ENCODE measurements around the gene APBA2.

DNA sequence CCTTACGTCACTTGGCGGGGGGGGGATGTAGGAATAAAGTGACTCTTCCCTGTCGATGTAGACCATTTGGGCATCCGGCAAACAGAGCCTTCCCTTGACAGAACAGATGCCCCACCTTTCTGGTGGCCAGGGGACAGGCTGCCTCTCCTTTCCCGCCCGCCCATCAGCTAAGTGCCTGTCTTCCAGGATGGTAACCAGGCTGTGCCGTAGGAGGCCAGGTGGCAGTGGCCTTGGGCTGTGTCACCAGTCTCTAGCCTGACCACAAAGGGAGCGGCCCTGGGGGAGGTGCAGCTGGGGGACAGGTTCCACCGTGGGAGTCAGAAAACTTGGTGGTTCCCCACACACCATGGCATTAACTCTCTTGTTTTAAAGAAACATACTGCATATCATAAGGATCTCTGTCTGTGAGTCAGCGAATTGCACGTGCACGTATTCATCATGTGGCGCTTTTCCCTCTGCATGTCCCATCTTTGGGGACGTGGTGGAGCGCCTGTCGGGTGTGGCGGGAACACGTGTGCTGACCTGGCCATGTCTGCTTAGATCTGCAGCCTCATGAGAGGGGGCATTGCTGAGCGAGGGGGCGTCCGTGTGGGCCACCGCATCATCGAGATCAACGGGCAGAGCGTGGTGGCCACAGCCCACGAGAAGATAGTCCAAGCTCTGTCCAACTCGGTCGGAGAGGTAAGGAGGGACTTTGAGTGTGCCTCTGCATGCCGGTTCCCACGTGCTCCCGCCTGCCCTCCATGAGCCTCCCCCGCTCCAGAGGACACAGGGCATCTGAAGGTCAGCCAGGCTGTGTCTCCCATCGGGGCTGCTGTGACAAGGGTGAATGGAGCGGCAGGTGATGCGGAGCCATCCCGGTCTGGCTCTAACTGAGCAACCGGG is 227.8 kb downstream of the APBA2 start:
- no peak for TF ChIP-seq POLR2A (IDR thresholded peaks at IDR 0.05)
- TF ChIP-seq, protein P1, sequence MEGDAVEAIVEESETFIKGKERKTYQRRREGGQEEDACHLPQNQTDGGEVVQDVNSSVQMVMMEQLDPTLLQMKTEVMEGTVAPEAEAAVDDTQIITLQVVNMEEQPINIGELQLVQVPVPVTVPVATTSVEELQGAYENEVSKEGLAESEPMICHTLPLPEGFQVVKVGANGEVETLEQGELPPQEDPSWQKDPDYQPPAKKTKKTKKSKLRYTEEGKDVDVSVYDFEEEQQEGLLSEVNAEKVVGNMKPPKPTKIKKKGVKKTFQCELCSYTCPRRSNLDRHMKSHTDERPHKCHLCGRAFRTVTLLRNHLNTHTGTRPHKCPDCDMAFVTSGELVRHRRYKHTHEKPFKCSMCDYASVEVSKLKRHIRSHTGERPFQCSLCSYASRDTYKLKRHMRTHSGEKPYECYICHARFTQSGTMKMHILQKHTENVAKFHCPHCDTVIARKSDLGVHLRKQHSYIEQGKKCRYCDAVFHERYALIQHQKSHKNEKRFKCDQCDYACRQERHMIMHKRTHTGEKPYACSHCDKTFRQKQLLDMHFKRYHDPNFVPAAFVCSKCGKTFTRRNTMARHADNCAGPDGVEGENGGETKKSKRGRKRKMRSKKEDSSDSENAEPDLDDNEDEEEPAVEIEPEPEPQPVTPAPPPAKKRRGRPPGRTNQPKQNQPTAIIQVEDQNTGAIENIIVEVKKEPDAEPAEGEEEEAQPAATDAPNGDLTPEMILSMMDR (IDR thresholded peaks at IDR 0.05), result no peak
- no peak for TF ChIP-seq POLR2AphosphoS5 (IDR thresholded peaks at IDR 0.05; ENCODE audit: insufficient read depth in 1 of 2, low read depth in 1 of 2)
